Measurements from ENCODE around the gene LARP1. TPM values are rescaled to one million over a fixed set of nuclear protein-coding genes. Genes with fewer than 3 reads are reported as not detected.

Gene LARP1
- total RNA-seq, 2 experiments from 2014 or later: 214 to 218 TPM

DNA sequence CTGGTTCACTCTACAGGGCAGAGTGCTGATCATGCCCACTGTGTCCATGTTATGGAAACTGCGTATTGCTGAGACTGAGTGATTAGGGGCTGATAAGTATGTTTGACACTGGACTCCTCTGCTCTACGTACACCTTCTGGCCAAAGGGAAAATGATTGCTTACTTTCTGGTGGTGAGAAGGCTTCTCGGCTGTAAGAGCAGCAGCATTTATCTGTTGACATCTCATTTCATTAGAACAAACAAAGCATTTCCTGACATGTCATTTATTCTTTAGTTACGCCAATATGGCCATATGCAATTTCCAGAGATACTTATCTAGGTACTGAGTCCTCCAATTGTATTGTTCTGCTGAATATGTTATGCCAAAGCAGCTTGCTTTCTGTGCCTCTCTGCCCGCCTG lies 89.6 kb downstream of the LARP1 start:
- Mint-ChIP-seq H3K9me3 (no peaks in the 10 kb centered on the region), H3K4me3 (no peak overlapping the region), H3K27me3 (no peaks in the 10 kb centered on the region), H3K4me1 (ENCODE audit: low read depth) (peaks cover 7% of the 10 kb centered on the region), H3K36me3 (ENCODE audit: low read depth) (peaks cover 2% of the 10 kb centered on the region), H3K27ac (no peak overlapping the region)
- CTCF ChIA-PET: no interaction called here
- TF ChIP-seq, protein P1, sequence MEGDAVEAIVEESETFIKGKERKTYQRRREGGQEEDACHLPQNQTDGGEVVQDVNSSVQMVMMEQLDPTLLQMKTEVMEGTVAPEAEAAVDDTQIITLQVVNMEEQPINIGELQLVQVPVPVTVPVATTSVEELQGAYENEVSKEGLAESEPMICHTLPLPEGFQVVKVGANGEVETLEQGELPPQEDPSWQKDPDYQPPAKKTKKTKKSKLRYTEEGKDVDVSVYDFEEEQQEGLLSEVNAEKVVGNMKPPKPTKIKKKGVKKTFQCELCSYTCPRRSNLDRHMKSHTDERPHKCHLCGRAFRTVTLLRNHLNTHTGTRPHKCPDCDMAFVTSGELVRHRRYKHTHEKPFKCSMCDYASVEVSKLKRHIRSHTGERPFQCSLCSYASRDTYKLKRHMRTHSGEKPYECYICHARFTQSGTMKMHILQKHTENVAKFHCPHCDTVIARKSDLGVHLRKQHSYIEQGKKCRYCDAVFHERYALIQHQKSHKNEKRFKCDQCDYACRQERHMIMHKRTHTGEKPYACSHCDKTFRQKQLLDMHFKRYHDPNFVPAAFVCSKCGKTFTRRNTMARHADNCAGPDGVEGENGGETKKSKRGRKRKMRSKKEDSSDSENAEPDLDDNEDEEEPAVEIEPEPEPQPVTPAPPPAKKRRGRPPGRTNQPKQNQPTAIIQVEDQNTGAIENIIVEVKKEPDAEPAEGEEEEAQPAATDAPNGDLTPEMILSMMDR (IDR thresholded peaks at IDR 0.05): no peak
- ATAC-seq (no peak), DNase-seq (no peak)
- intact Hi-C loops (cut with micrococcal nuclease): no loop called here
- POLR2A ChIA-PET: no interaction called here

DNA sequence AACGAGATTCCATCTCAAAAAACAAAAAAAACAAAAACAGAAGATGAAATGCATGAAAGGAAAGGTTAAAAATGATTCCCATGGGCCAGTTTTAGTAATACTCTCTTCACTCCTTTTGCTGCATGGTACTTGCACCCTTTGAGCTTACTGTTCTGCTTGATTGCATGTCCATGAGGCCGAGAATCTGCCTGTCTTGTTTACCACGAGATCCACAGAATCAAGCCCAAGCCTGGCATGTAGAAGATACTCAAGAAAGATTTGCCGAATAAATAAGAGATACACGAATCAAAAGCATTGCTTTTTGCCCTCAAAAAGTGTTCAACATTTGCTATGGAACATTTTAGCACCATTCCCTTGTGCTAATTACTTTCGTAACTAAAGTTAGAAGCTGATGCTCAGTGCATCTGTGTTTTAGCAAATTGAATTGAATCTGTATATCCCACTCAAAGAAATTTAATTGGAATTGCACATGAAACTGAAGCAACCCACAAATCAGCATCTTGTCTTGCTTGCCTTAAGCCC lies 94.1 kb downstream of the LARP1 start:
- H3K27ac Mint-ChIP-seq: no peak overlapping the region
- no peak for ATAC-seq
- H3K36me3 Mint-ChIP-seq (ENCODE audit: low read depth): peaks cover 2% of the 10 kb centered on the region
- no peak for DNase-seq
- no peaks in the 10 kb centered on the region for H3K27me3 Mint-ChIP-seq
- peaks cover 14% of the 10 kb centered on the region for H3K4me1 Mint-ChIP-seq (ENCODE audit: low read depth)
- intact Hi-C loops (cut with micrococcal nuclease): no loop called here
- no peaks in the 10 kb centered on the region for H3K9me3 Mint-ChIP-seq
- TF ChIP-seq, protein P1 (IDR thresholded peaks at IDR 0.05): no peak
- H3K4me3 Mint-ChIP-seq: no peak overlapping the region
- POLR2A ChIA-PET: interaction anchor here (0.6 kb wide), 1 partner anchor 151 kb away, joined by 4 read pairs; no protein-coding TSS in a partner anchor
- CTCF ChIA-PET: no interaction called here

DNA sequence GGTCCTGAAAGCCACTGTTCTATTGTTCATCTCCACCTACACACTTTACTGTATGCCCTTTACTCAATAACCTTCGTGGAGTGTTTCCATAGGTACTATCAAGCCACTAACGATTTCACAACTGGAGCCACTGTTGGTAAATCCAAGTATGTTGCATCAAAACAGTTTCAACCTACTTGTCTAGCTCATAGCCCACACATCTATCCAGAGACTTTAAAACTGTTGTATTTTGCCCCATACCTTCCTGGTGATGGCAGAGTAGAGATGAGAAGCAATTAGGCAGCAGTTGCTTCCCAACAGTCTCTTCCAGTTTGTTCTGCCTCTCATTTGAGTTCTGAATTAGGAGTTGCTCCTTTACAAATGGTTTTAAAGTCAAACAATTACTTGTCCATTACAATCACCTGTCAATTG lies 94.6 kb downstream of the LARP1 start:
- ChIA-PET POLR2A (interaction anchor here (0.6 to 0.9 kb wide), 2 partner anchors 55 to 152 kb away, joined by 3 to 4 read pairs; no protein-coding TSS in a partner anchor), CTCF (no interaction called here)
- Mint-ChIP-seq H3K4me1 (ENCODE audit: low read depth) (peaks cover 14% of the 10 kb centered on the region), H3K27me3 (no peaks in the 10 kb centered on the region), H3K4me3 (no peak overlapping the region), H3K27ac (no peak overlapping the region), H3K9me3 (no peaks in the 10 kb centered on the region), H3K36me3 (ENCODE audit: low read depth) (peaks cover 2% of the 10 kb centered on the region)
- ATAC-seq: no peak
- intact Hi-C loops (cut with micrococcal nuclease): no loop called here
- no peak for DNase-seq
- TF ChIP-seq, protein P1 (IDR thresholded peaks at IDR 0.05): no peak

DNA sequence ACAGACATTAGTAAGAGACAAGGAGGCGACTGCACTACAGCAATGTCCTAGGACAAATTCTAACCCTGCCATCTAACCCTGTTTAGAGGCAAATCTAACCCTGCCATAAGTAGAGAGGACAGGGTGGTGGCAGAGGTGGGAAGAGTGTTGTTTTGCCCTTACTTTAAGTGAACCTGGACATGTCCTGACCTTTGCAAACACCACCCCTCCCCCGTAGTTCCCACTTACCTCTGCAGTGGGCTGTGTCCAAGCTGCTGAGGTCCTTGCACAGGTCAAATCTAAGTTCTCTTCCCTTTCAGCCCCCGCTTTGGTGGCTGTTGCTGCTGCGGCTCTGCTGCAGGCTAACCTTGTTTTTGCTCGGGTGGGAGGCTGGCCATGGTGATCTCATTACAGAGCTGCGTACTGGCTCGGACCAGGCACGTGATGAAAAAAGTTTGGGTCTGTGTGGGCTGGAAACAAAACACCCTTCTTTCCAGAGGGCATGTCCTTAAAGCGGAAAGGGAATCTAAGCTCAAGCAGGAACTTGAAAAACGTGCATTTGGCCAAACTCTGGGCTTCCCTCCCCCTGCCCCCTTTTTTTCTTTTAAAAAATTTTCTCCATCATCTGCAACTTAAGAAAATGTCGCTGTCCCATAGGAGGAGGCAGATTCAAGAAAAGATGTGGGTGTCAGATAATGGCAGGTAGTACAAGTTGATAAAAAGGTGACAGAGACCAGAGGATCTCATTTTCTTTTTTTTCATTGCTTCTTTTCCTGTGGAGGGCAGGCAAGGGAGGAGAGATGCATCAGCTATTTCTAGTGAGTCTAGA lies 95.3 kb downstream of the LARP1 start, which contains the start of gene FAXDC2:
TSS of gene FAXDC2 (minus strand) at position 349 of the 808 bp plus-strand sequence. CDS start 12,425 bp downstream, outside the sequence.
- peaks cover 2% of the 10 kb centered on the region for H3K36me3 Mint-ChIP-seq (ENCODE audit: low read depth)
- ChIA-PET CTCF (interaction anchor here (1.5 to 1.7 kb wide), 2 partner anchors 200 to 330 kb away, joined by 3 to 4 read pairs; no protein-coding TSS in a partner anchor), POLR2A (interaction anchor here (0.7 to 1.1 kb wide), 3 partner anchors 48 to 75 kb away, joined by 3 read pairs; no protein-coding TSS in a partner anchor)
- H3K4me3 Mint-ChIP-seq: no peak within 1 kb of the TSS
- ATAC-seq (no peak), DNase-seq (no peak)
- peaks cover 14% of the 10 kb centered on the region for H3K4me1 Mint-ChIP-seq (ENCODE audit: low read depth)
- TF ChIP-seq, protein P1 (IDR thresholded peaks at IDR 0.05): no peak
- H3K9me3 Mint-ChIP-seq: no peaks in the 10 kb centered on the region
- no peaks in the 10 kb centered on the region for H3K27me3 Mint-ChIP-seq
- no peak within 1 kb of the TSS for H3K27ac Mint-ChIP-seq
- intact Hi-C loops (cut with micrococcal nuclease): no loop called here

DNA sequence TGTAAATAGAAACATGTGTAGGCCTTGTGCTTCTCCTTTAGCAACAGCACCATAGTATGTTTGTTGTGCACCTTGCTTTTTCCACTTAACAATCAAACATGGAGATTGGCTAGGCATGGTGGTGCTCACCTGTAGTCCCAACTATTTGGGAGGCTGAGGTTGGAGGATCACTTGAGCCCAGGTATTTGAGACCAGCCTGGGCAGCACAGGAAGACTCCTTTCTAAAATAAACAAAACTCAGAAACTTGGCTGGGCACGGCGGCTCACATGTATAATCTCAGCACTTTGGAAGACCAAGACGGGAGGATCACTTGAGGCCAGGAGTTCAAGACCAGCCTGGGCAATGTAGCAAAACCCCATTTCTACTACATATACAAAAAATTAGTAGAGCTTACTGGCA lies 96.2 kb downstream of the LARP1 start:
- CTCF ChIA-PET: interaction anchor here (1.5 to 1.7 kb wide), 2 partner anchors 201 to 331 kb away, joined by 3 to 4 read pairs; no protein-coding TSS in a partner anchor
- intact Hi-C loops (cut with micrococcal nuclease): no loop called here

More for the DNA sequence above, 96.2 kb downstream of the LARP1 start:
- no peak for DNase-seq
- H3K4me1 Mint-ChIP-seq (ENCODE audit: low read depth): peaks cover 14% of the 10 kb centered on the region
- H3K27me3 Mint-ChIP-seq: no peaks in the 10 kb centered on the region
- TF ChIP-seq, protein P1 (IDR thresholded peaks at IDR 0.05): no peak
- no peak overlapping the region for H3K4me3 Mint-ChIP-seq
- no peaks in the 10 kb centered on the region for H3K36me3 Mint-ChIP-seq (ENCODE audit: low read depth)
- H3K9me3 Mint-ChIP-seq: no peaks in the 10 kb centered on the region
- H3K27ac Mint-ChIP-seq: no peak overlapping the region
- POLR2A ChIA-PET: interaction anchor here (0.7 to 1.1 kb wide), 2 partner anchors 49 to 74 kb away, joined by 3 read pairs; no protein-coding TSS in a partner anchor
- ATAC-seq: no peak

Data from activated CD8-positive, alpha-beta T cell treated with anti-CD3 and anti-CD28 coated beads for 36 hours (primary cell).